SU-DHL-6 (cell line): ENCODE results near the gene KCNC3.

Experiments
- H2AFZ ChIP-seq: fragments of 200-600 bp; sonication (generic); 2 replicates; pipeline ENCODE4 v1.6.1; 2014; ENCODE audit warnings: low read depth, mild to moderate bottlenecking, moderate library complexity, mixed read lengths, antibody characterized with exemption, low read length; ENCODE audit not compliant: severe bottlenecking
- H3F3A ChIP-seq: fragments of 200-600 bp; shearing (Covaris generic); 2 replicates; pipeline ENCODE4 v1.6.0; 2016; ENCODE audit warnings: antibody characterized with exemption, mild to moderate bottlenecking; ENCODE audit not compliant: insufficient read depth
- H3K27ac ChIP-seq: fragments of 200-600 bp; sonication (generic); 2 replicates; pipeline ENCODE4 v1.5.1; 2016; ENCODE audit warnings: low read depth, mild to moderate bottlenecking, low read length, moderate library complexity, mixed read lengths
- H3K27me3 ChIP-seq: fragments of 200-600 bp; sonication (generic), shearing (Covaris generic); 2 replicates; pipeline ENCODE4 v1.6.0; 2014; ENCODE audit warnings: mild to moderate bottlenecking, low read length
- H3K36me3 ChIP-seq: fragments of 200-600 bp; sonication (generic); 2 replicates; pipeline ENCODE4 v1.6.1; 2014; ENCODE audit warnings: mild to moderate bottlenecking, low read length, mixed read lengths
- H3K4me2 ChIP-seq: fragments of 300-600, 200-600 bp; shearing (Covaris generic), sonication (generic); 2 replicates; pipeline ENCODE4 v1.6.0; 2014; ENCODE audit warnings: low read length, low read depth, mild to moderate bottlenecking; ENCODE audit not compliant: poor library complexity, severe bottlenecking
- H3K4me3 ChIP-seq: fragments of 200-600 bp; sonication (generic); 2 replicates; pipeline ENCODE4 v1.5.1; 2014; ENCODE audit warnings: antibody characterized with exemption, low read length, mild to moderate bottlenecking, mixed read lengths; ENCODE audit not compliant: insufficient read depth, poor library complexity, severe bottlenecking
- H3K79me2 ChIP-seq: fragments of 200-600 bp; sonication (generic); 2 replicates; pipeline ENCODE4 v1.6.1; 2014; ENCODE audit warnings: mild to moderate bottlenecking, low read length, moderate library complexity; ENCODE audit not compliant: insufficient read depth
- H3K9ac ChIP-seq: fragments of 200-600 bp; sonication (generic); 2 replicates; pipeline ENCODE4 v1.7.0; 2014; ENCODE audit warnings: mild to moderate bottlenecking, low read length
- H3K9me2 ChIP-seq: fragments of 200-600 bp; sonication (generic); replicated peaks from 2 replicates; pipeline ENCODE4 v1.6.1; 2014; ENCODE audit warnings: low read length; ENCODE audit not compliant: insufficient read depth
- H3K9me3 ChIP-seq: fragments of 200-600 bp; sonication (generic); 2 replicates; pipeline ENCODE4 v1.6.1; 2014; ENCODE audit warnings: low read length, mixed read lengths; ENCODE audit not compliant: insufficient read depth
- H4K20me1 ChIP-seq: fragments of 200-600 bp; sonication (generic); 2 replicates; pipeline ENCODE4 v1.6.1; 2014; ENCODE audit warnings: low read depth, mild to moderate bottlenecking, antibody characterized with exemption, low read length, moderate library complexity, mixed read lengths
- CTCF ChIP-seq: fragments of 200-600 bp; sonication (generic); IDR thresholded peaks from one replicate; pipeline ENCODE4 v1.5.1; 2017; ENCODE audit warnings: antibody characterized with exemption, mild to moderate bottlenecking, low read length, moderate library complexity; ENCODE audit not compliant: insufficient read depth, poor library complexity, severe bottlenecking
- EZH2phosphoT487 ChIP-seq: fragments of 200-600 bp; sonication (generic), shearing (Covaris generic); conservative IDR thresholded peaks from 2 replicates; pipeline ENCODE4 v1.6.1; 2018; ENCODE audit warnings: mild to moderate bottlenecking, antibody characterized with exemption, low read length, moderate library complexity, mixed read lengths

KCNC3 gene

GRCh38 chr19:50362656-50363424 is 33.7 kb upstream of the KCNC3 start:
- no peak overlapping the region for H2AFZ ChIP-seq

DNA sequence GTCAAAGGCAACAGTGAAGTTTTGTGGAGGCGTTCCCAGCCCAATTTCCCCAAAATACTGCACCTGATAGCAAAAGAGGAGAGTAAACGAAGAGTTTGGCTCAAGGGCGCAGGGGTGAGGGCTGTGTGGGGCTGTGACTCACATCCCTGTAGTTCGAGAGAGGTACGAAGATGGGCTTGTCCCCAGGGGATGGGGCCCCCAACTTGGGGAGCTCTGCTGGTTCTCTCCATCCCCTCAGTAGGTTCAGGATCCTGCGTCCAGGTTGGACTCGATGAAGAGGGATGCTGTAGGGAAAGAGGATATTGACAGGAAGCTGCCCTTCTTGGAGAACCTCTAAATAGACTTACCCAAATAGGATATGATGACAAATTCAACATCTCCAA is 32.8 kb upstream of the KCNC3 start:
- no peaks in the 10 kb centered on the region for H3K36me3 ChIP-seq
- H3K9me3 ChIP-seq, result no peaks in the 10 kb centered on the region
- TF ChIP-seq CTCF (no peak), EZH2phosphoT487 (no peak)
- no peaks in the 10 kb centered on the region for H3K9me2 ChIP-seq
- H3K27me3 ChIP-seq, result no peaks in the 10 kb centered on the region
- no peak overlapping the region for H3K27ac ChIP-seq
- no peaks in the 10 kb centered on the region for H4K20me1 ChIP-seq
- no peak overlapping the region for H3K4me2 ChIP-seq
- no peak overlapping the region for H2AFZ ChIP-seq
- no peaks in the 10 kb centered on the region for H3K79me2 ChIP-seq
- no peak overlapping the region for H3K9ac ChIP-seq
- H3F3A ChIP-seq, result peaks cover 23% of the 10 kb centered on the region
- no peak overlapping the region for H3K4me3 ChIP-seq

More at GRCh38 chr19:50362656-50363424, 33.7 kb upstream of the KCNC3 start:
- no peaks in the 10 kb centered on the region for H3K9me3 ChIP-seq
- TF ChIP-seq CTCF (no peak), EZH2phosphoT487 (no peak)
- no peak overlapping the region for H3K4me3 ChIP-seq
- no peaks in the 10 kb centered on the region for H3K79me2 ChIP-seq
- H3K9me2 ChIP-seq, result no peaks in the 10 kb centered on the region
- H3K27me3 ChIP-seq, result no peaks in the 10 kb centered on the region
- no peak overlapping the region for H3K27ac ChIP-seq
- H3K36me3 ChIP-seq, result no peaks in the 10 kb centered on the region
- no peaks in the 10 kb centered on the region for H4K20me1 ChIP-seq
- no peak overlapping the region for H3K4me2 ChIP-seq
- H3K9ac ChIP-seq, result no peak overlapping the region
- H3F3A ChIP-seq, result peaks cover 23% of the 10 kb centered on the region

- Histone ChIP-seq H3K9me2 (no peaks in the 10 kb centered on the region), H3K4me2 (no peak overlapping the region), H3K27ac (no peak overlapping the region), H2AFZ (no peak overlapping the region), H3K79me2 (no peaks in the 10 kb centered on the region), H3K27me3 (no peaks in the 10 kb centered on the region), H3K9me3 (no peaks in the 10 kb centered on the region), H3F3A (peaks cover 23% of the 10 kb centered on the region), H4K20me1 (no peaks in the 10 kb centered on the region), H3K36me3 (no peaks in the 10 kb centered on the region), H3K9ac (no peak overlapping the region), H3K4me3 (no peak overlapping the region)
- TF ChIP-seq CTCF (no peak), EZH2phosphoT487 (no peak)
These were observed 32.3 kb upstream of the KCNC3 start for GRCh38 chr19:50361290-50362029.
